GM12875 (cell line): ENCODE data around the gene GPR158.
"Not testable (repeated sequence)": the region's sequence is repeated elsewhere in the genome, so short reads cannot be mapped to it uniquely, and the experiment has no call there.

Experiments
- H3K4me3 ChIP-seq: one replicate; pipeline ENCODE4 v1.5.1; 2011; ENCODE audit warnings: low read depth, low read length, control low read depth
- CTCF ChIP-seq: IDR thresholded peaks from 2 replicates; pipeline ENCODE4 v1.5.1; 2011; ENCODE audit warnings: low read depth, mild to moderate bottlenecking, control low read depth, inconsistent platforms, low read length, moderate library complexity, borderline replicate concordance; ENCODE audit not compliant: insufficient read depth

Gene GPR158

GRCh38 chr10:25159591-25159990, 15.2 kb upstream of the GPR158 start:
- TF ChIP-seq CTCF = no peak

DNA sequence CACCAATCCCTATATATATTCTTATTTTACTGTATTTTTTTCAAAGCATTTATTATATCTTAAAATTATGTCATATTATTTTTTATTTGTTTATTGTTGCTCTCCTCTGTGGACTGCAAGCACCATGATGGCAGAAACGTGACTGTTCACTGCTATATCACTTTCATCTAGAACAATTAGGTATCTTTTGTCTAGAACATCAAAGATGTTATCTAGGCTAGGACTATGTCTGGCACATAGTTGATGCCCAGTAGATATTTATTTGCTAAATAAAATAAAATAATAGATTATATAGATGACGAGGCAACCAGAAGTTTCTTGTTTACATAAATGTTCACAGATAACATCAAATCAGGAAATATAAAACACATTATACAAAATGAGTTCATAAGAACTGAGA, 12.4 kb upstream of the GPR158 start:
- H3K4me3 ChIP-seq = no peak overlapping the region
- TF ChIP-seq CTCF = no peak

More at GRCh38 chr10:25159591-25159990, 15.2 kb upstream of the GPR158 start:
- H3K4me3 ChIP-seq = no peak overlapping the region

GRCh38 chr10:25163464-25163863, 11.3 kb upstream of the GPR158 start:
- H3K4me3 ChIP-seq = not testable (repeated sequence)

DNA sequence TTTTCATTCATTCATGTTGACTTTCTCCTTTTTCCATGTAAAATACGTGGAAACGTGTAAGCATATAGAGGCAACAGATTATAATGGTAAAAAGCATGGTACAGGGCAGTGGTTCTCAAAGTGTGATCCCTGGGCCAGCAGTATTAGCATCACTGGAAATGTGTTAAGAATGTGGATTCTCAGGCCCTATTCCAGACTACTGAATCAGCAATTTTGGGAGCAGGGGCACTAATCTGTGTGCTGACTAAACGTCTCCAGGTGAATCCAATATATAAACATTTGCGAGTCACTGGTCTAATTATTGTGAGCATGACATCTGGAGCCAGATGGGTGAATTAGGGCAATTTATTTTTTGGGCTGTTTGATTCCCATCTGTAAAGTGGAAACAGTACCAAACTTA, 5.1 kb upstream of the GPR158 start:
- no peak overlapping the region for H3K4me3 ChIP-seq
- TF ChIP-seq CTCF = no peak

DNA sequence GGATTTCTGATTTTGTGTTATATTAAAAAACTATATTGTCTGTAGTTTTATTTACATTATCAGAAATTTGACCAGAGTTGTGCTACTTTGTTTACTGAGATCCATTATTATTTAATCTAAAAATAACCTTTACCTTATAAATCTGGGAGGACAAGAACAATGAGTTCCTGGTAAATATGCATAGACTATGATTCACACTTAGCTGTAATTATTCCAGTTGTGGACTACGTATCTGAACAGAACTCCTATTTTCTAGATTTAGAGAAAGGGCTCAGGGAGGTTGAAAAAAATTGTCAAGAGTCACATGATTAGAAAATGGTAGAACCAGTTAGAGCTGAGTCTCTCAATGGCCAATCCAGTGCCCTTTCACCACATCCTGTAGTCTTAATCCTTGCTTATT, 4.2 kb upstream of the GPR158 start:
- no peak for TF ChIP-seq CTCF
- no peak overlapping the region for H3K4me3 ChIP-seq

DNA sequence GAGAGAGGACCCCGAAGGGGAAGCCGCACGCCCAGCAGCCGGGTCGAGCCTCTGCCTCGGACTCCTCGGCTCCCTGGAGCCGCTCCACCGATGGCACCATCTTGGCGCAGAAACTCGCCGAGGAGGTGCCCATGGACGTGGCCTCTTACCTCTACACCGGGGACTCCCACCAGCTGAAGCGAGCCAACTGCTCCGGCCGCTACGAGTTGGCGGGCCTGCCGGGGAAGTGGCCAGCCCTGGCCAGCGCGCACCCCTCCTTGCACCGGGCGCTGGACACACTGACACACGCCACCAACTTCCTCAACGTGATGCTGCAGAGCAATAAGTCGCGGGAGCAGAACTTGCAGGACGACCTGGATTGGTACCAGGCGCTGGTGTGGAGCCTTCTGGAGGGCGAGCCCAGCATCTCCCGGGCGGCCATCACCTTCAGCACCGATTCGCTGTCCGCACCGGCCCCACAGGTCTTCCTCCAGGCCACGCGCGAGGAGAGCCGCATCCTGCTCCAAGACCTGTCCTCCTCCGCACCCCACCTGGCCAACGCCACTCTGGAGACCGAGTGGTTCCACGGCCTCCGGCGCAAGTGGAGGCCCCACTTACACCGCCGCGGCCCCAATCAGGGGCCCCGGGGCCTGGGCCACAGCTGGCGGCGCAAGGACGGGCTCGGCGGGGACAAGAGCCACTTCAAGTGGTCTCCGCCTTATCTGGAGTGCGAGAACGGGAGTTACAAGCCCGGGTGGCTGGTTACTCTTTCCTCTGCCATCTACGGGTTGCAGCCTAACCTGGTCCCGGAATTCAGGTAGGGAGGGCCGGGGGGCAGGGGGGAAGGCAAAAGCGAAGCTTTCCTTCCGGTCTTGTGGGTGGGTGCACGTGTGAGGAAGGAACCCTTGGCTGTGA, 973 bp downstream of the GPR158 start:
- no peak overlapping the region for H3K4me3 ChIP-seq
- TF ChIP-seq CTCF = no peak

GRCh38 chr10:25176421-25176968, 1.7 kb downstream of the GPR158 start:
- no peak overlapping the region for H3K4me3 ChIP-seq

More at GRCh38 chr10:25176421-25176968, 1.7 kb downstream of the GPR158 start:
- TF ChIP-seq CTCF = no peak
